ENCODE results near the gene ZNF593OS.

The ZNF593OS gene

GRCh38 chr1:26182383-26182696 is 10.7 kb upstream of the ZNF593OS start:
- DNase-seq, result no peak

GRCh38 chr1:26181586-26182382 is 10.2 kb upstream of the ZNF593OS start:
- no peak for DNase-seq

- DNase-seq, result no peak
Observed at GRCh38 chr1:26180010-26180506, 8.4 kb upstream of the ZNF593OS start.

GRCh38 chr1:26177182-26177684 is 5.6 kb upstream of the ZNF593OS start, which contains the start of gene CNKSR1:
CNKSR1 (plus strand) TSS chr1:26177491; CDS start chr1:26177548, 57 bp downstream.
- DNase-seq, result no peak

GRCh38 chr1:26175346-26175745 is 3.7 kb upstream of the ZNF593OS start:
- DNase-seq, result no peak

- DNase-seq, result no peak
Observed at GRCh38 chr1:26170472-26170821, 1.2 kb downstream of the ZNF593OS start.

- DNase-seq, result peak; percentile 87
Observed at GRCh38 chr1:26169669-26170471, 1.8 kb downstream of the ZNF593OS start, which contains the start of gene ZNF593. ZNF593 (plus strand) TSS chr1:26169908; CDS start chr1:26169984, 76 bp downstream.

GRCh38 chr1:26169198-26169554 is 2.5 kb downstream of the ZNF593OS start:
- DNase-seq, result no peak

GRCh38 chr1:26168410-26169197 is 3.0 kb downstream of the ZNF593OS start, which contains the start of gene C1orf232:
C1orf232 (minus strand) TSS chr1:26168963; CDS start chr1:26168499, 464 bp downstream.
- DNase-seq, result no peak

- DNase-seq, result no peak
Observed at GRCh38 chr1:26166719-26167281, 4.8 kb downstream of the ZNF593OS start.

- DNase-seq, result no peak
Observed at GRCh38 chr1:26164861-26165842, 6.5 kb downstream of the ZNF593OS start.

- peak; percentile 66 for DNase-seq
Observed at GRCh38 chr1:26164036-26164860, 7.4 kb downstream of the ZNF593OS start.

GRCh38 chr1:26163684-26164035 is 8.0 kb downstream of the ZNF593OS start:
- no peak for DNase-seq

- no peak for DNase-seq
Observed at GRCh38 chr1:26162220-26162709, 9.4 kb downstream of the ZNF593OS start.

GRCh38 chr1:26161415-26162219 is 10.0 kb downstream of the ZNF593OS start:
- peak; percentile 52 for DNase-seq

- no peak for DNase-seq
Observed at GRCh38 chr1:26160527-26161414, 10.9 kb downstream of the ZNF593OS start.

- DNase-seq, result no peak
Observed at GRCh38 chr1:26159743-26160039, 11.9 kb downstream of the ZNF593OS start.
